Activated B cell treated with CpG ODN at 0.5 μM for 24 hours (primary cell): ENCODE measurements around the gene EARS2. TPM values are rescaled to one million over a fixed set of nuclear protein-coding genes. Genes with fewer than 3 reads are reported as not detected.

Source experiments
- ATAC-seq: fragments of 200-7000 bp; cut with Tn5 transposase; one replicate; pipeline ENCODE4 v1.10.0; 2021; ENCODE audit warnings: low read depth, mild to moderate bottlenecking, moderate library complexity
- CTCF ChIA-PET: fragments of 350-600 bp; sonication (Branson Sonifier 250); formaldehyde crosslinking; loops from one replicate; lab custom pipeline; 2021; ENCODE audit warnings: antibody characterized with exemption; lab: Charles Lee
- POLR2A ChIA-PET: fragments of 350-600 bp; sonication (Branson Sonifier 250); formaldehyde crosslinking; loops from one replicate; lab custom pipeline; 2021; ENCODE audit warnings: antibody characterized with exemption; lab: Charles Lee
- DNase-seq: peaks from one replicate; pipeline ENCODE4 v3.0.0; 2022
- H3K27ac Mint-ChIP-seq: one replicate; pipeline ENCODE4 v1.8.0; 2020; ENCODE audit warnings: mixed read lengths
- H3K27me3 Mint-ChIP-seq: one replicate; pipeline ENCODE4 v1.8.0; 2021; ENCODE audit warnings: mixed read lengths
- H3K36me3 Mint-ChIP-seq: one replicate; pipeline ENCODE4 v1.8.0; 2021; ENCODE audit warnings: low read depth, mixed read lengths
- H3K4me1 Mint-ChIP-seq: one replicate; pipeline ENCODE4 v1.8.0; 2021; ENCODE audit warnings: mixed read lengths
- H3K4me3 Mint-ChIP-seq: one replicate; pipeline ENCODE4 v1.8.0; 2020; ENCODE audit warnings: mild to moderate bottlenecking, mixed read lengths
- H3K9me3 Mint-ChIP-seq: one replicate; pipeline ENCODE4 v1.8.0; 2020; ENCODE audit warnings: mixed read lengths
- CTCF ChIP-seq: fragments of 200-600 bp; IDR thresholded peaks from one replicate; pipeline ENCODE4 v1.8.0; 2022; ENCODE audit warnings: antibody characterized with exemption, mild to moderate bottlenecking
- intact Hi-C: fragments of 100-400 bp; cut with micrococcal nuclease; formaldehyde crosslinking; loops from one replicate; pipeline ENCODE4 v1.15.1; 2024
- total RNA-seq: library from RNA; stranded (reverse); gene quantifications from 2 replicates; pipeline ENCODE4 v1.2.3, GENCODE V29; 2022

EARS2 gene
- total RNA-seq, 1 donor from 2014 or later: 27.5 TPM

GRCh38 chr16:23527961-23528643, 29.0 kb downstream of the EARS2 start:
- DNase-seq (no peak), ATAC-seq (no peak)
- intact Hi-C loops: no loop called here
- H3K36me3 Mint-ChIP-seq: peaks cover 72% of the 10 kb centered on the region
- H3K27me3 Mint-ChIP-seq: no peaks in the 10 kb centered on the region
- no peaks in the 10 kb centered on the region for H3K9me3 Mint-ChIP-seq
- ChIA-PET CTCF (interaction anchor here (1.3 kb wide), 1 partner anchor 92 kb away, joined by 3 read pairs; no protein-coding TSS in a partner anchor), POLR2A (interaction anchor here (0.7 to 0.9 kb wide), 2 partner anchors 7 to 18 kb away, joined by 5 to 9 read pairs; partner anchors contain the start of gene GGA2)
- no peak overlapping the region for H3K4me3 Mint-ChIP-seq
- TF ChIP-seq CTCF: no peak
- H3K27ac Mint-ChIP-seq: no peak overlapping the region
- no peaks in the 10 kb centered on the region for H3K4me1 Mint-ChIP-seq

- H3K27me3 Mint-ChIP-seq: no peaks in the 10 kb centered on the region
- no peak for DNase-seq
- H3K4me3 Mint-ChIP-seq: no peak overlapping the region
- H3K4me1 Mint-ChIP-seq: peaks cover 23% of the 10 kb centered on the region
- POLR2A ChIA-PET: interaction anchor here (1.1 kb wide), 1 partner anchor 17 kb away, joined by 6 read pairs; no protein-coding TSS in a partner anchor
- CTCF ChIA-PET: no interaction called here
- no peaks in the 10 kb centered on the region for H3K9me3 Mint-ChIP-seq
- no peak overlapping the region for H3K27ac Mint-ChIP-seq
- no peak for ATAC-seq
- H3K36me3 Mint-ChIP-seq: peaks cover 62% of the 10 kb centered on the region
- intact Hi-C loops: no loop called here
- TF ChIP-seq CTCF: no peak
Observed at GRCh38 chr16:23524886-23525285, 32.3 kb downstream of the EARS2 start.

- ATAC-seq (no peak), DNase-seq (no peak)
- Mint-ChIP-seq H3K4me3 (no peak overlapping the region), H3K27ac (no peak overlapping the region), H3K27me3 (no peaks in the 10 kb centered on the region), H3K36me3 (peaks cover 55% of the 10 kb centered on the region), H3K4me1 (peaks cover 32% of the 10 kb centered on the region), H3K9me3 (no peaks in the 10 kb centered on the region)
- TF ChIP-seq CTCF: no peak
- ChIA-PET POLR2A (interaction anchor here (0.7 to 1.1 kb wide), 2 partner anchors 16 to 477 kb away, joined by 6 to 8 read pairs; no protein-coding TSS in a partner anchor), CTCF (no interaction called here)
- intact Hi-C loops: no loop called here
Observed at GRCh38 chr16:23523876-23524385, 33.2 kb downstream of the EARS2 start.

- Mint-ChIP-seq H3K27me3 (no peaks in the 10 kb centered on the region), H3K4me3 (no peak overlapping the region), H3K27ac (no peak overlapping the region), H3K36me3 (peaks cover 49% of the 10 kb centered on the region), H3K4me1 (peaks cover 37% of the 10 kb centered on the region), H3K9me3 (no peaks in the 10 kb centered on the region)
- no peak for TF ChIP-seq CTCF
- intact Hi-C loops: no loop called here
- ChIA-PET POLR2A (interaction anchor here (8.8 kb wide), 1 partner anchor 16 kb away, joined by 209 read pairs; the partner anchor contains the start of gene GGA2), CTCF (no interaction called here)
- no peak for DNase-seq
- ATAC-seq: no peak
Observed at GRCh38 chr16:23523321-23523720, 33.8 kb downstream of the EARS2 start.

GRCh38 chr16:23521965-23522364, 35.2 kb downstream of the EARS2 start:
- Mint-ChIP-seq H3K27ac (peak overlapping the region; percentile 6), H3K9me3 (no peaks in the 10 kb centered on the region), H3K4me3 (no peak overlapping the region), H3K4me1 (peaks cover 47% of the 10 kb centered on the region), H3K36me3 (peaks cover 38% of the 10 kb centered on the region), H3K27me3 (no peaks in the 10 kb centered on the region)
- no peak for DNase-seq
- ChIA-PET CTCF (interaction anchor here (0.8 kb wide), 1 partner anchor 36 kb away, joined by 3 read pairs; the partner anchor contains the start of gene UBFD1), POLR2A (interaction anchor here (0.6 to 8.8 kb wide), 3 partner anchors 9 to 88 kb away, joined by 3 to 209 read pairs (median 3); partner anchors contain the start of gene GGA2)
- no peak for TF ChIP-seq CTCF
- ATAC-seq: no peak
- intact Hi-C loops: loop anchor here (2.0 kb wide), 1 partner anchor 69 kb away; the partner anchor contains the start of gene COG7
